Activated CD4-positive, alpha-beta T cell treated with anti-CD3 and anti-CD28 coated beads, Interleukin-2, amount 10 ng/mL, durations not matched to agents 24 days and 14 days (primary cell): ENCODE measurements around the gene GDF2. TPM values are rescaled to one million over a fixed set of nuclear protein-coding genes. Genes with fewer than 3 reads are reported as not detected.

Experiments
- DNase-seq: peaks from one replicate; pipeline ENCODE4 v3.0.0; 2022
- H3K27ac Mint-ChIP-seq: one replicate; pipeline ENCODE4 v1.8.0; 2022; ENCODE audit warnings: mild to moderate bottlenecking, mixed read lengths
- H3K27me3 Mint-ChIP-seq: one replicate; pipeline ENCODE4 v1.8.0; 2022; ENCODE audit warnings: mixed read lengths
- H3K36me3 Mint-ChIP-seq: one replicate; pipeline ENCODE4 v1.8.0; 2022; ENCODE audit warnings: low read depth, mild to moderate bottlenecking, mixed read lengths
- H3K4me1 Mint-ChIP-seq: one replicate; pipeline ENCODE4 v1.8.0; 2021; ENCODE audit warnings: mixed read lengths
- H3K4me3 Mint-ChIP-seq: one replicate; pipeline ENCODE4 v1.8.0; 2022; ENCODE audit warnings: mild to moderate bottlenecking, moderate library complexity, mixed read lengths
- H3K9me3 Mint-ChIP-seq: one replicate; pipeline ENCODE4 v1.8.0; 2021; ENCODE audit warnings: mixed read lengths
- intact Hi-C: fragments of 100-400 bp; cut with micrococcal nuclease; formaldehyde crosslinking; loops from one replicate; pipeline ENCODE4 v1.15.1; 2023
- total RNA-seq: library from RNA; stranded (reverse); gene quantifications from 2 replicates; pipeline ENCODE4 v1.2.3, GENCODE V29; 2022

Gene GDF2
- total RNA-seq, 1 donor from 2014 or later, result not detected

- DNase-seq, result no peak
Observed at GRCh38 chr10:47339186-47339735, 17.0 kb downstream of the GDF2 start.

GRCh38 chr10:47339759-47340607, 17.7 kb downstream of the GDF2 start:
- H3K27me3 Mint-ChIP-seq, result peaks cover 9% of the 10 kb centered on the region
- DNase-seq, result no peak
- no peak overlapping the region for H3K27ac Mint-ChIP-seq
- H3K36me3 Mint-ChIP-seq, result no peaks in the 10 kb centered on the region
- H3K4me1 Mint-ChIP-seq, result no peaks in the 10 kb centered on the region
- no peaks in the 10 kb centered on the region for H3K9me3 Mint-ChIP-seq
- intact Hi-C loops, result loop anchor here (1.0 kb wide), 2 partner anchors 293 to 316 kb away; no protein-coding TSS in a partner anchor
- H3K4me3 Mint-ChIP-seq, result no peak overlapping the region

More at GRCh38 chr10:47339186-47339735, 17.0 kb downstream of the GDF2 start:
- H3K9me3 Mint-ChIP-seq, result no peaks in the 10 kb centered on the region
- H3K27ac Mint-ChIP-seq, result no peak overlapping the region
- intact Hi-C loops, result no loop called here
- H3K4me3 Mint-ChIP-seq, result no peak overlapping the region
- peaks cover 9% of the 10 kb centered on the region for H3K27me3 Mint-ChIP-seq
- H3K36me3 Mint-ChIP-seq, result no peaks in the 10 kb centered on the region
- H3K4me1 Mint-ChIP-seq, result no peaks in the 10 kb centered on the region

GRCh38 chr10:47340608-47341170, 18.4 kb downstream of the GDF2 start:
- Mint-ChIP-seq H3K27me3 (peaks cover 10% of the 10 kb centered on the region), H3K27ac (no peak overlapping the region), H3K4me1 (no peaks in the 10 kb centered on the region), H3K36me3 (no peaks in the 10 kb centered on the region), H3K9me3 (no peaks in the 10 kb centered on the region), H3K4me3 (no peak overlapping the region)
- intact Hi-C loops, result loop anchor here (1.0 kb wide), 2 partner anchors 293 to 316 kb away; no protein-coding TSS in a partner anchor
- DNase-seq, result peak; percentile 90

GRCh38 chr10:47344996-47345870, 23.0 kb downstream of the GDF2 start:
- Mint-ChIP-seq H3K27ac (no peak overlapping the region), H3K4me3 (no peak overlapping the region), H3K27me3 (peaks cover 4% of the 10 kb centered on the region), H3K4me1 (no peaks in the 10 kb centered on the region), H3K9me3 (no peaks in the 10 kb centered on the region), H3K36me3 (no peaks in the 10 kb centered on the region)
- intact Hi-C loops, result no loop called here
- no peak for DNase-seq

DNA sequence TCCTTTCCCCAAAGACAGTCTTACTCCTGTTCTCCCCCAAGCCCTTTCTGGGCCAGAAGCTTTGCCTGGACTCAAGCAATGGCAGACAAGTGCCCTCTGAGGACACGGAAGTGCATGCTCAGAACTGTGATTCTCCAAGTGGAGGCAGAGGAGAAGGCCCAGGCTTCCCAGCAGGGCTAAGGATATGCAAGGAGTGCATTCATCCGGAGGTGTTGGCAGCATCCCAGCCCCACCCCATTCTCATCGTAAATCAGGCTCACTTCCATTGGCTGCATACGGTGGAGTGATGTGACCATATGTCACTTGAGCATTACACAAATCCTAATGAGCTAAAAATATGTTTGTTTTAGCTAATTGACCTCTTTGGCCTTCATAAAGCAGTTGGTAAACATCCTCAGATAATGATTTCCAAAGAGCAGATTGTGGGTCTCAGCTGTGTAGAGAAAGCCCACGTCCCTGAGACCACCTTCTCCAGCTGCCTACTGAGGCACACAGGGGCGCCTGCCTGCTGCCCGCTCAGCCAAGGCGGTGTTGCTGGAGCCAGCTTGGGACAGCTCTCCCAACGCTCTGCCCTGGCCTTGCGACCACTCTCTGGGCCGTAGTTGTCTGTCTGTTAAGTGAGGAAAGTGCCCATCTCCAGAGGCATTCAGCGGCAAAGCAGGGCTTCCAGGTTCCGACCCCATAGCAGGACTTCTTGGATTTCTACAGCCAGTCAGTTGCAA, 24.5 kb downstream of the GDF2 start:
- intact Hi-C loops, result no loop called here
- Mint-ChIP-seq H3K36me3 (no peaks in the 10 kb centered on the region), H3K27me3 (peaks cover 2% of the 10 kb centered on the region), H3K4me1 (no peaks in the 10 kb centered on the region), H3K27ac (no peak overlapping the region), H3K9me3 (no peaks in the 10 kb centered on the region), H3K4me3 (no peak overlapping the region)
- no peak for DNase-seq

DNA sequence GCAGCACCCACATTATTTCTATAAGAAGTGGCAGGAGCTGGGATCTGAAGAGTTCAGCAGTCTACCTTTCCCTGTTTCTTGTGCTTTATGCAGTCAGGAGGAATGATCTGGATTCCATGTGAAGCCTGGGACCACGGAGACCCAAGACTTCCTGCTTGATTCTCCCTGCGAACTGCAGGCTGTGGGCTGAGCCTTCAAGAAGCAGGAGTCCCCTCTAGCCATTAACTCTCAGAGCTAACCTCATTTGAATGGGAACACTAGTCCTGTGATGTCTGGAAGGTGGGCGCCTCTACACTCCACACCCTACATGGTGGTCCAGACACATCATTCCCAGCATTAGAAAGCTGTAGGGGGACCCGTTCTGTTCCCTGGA, 25.0 kb downstream of the GDF2 start:
- DNase-seq, result no peak
- H3K36me3 Mint-ChIP-seq, result no peaks in the 10 kb centered on the region
- no peak overlapping the region for H3K4me3 Mint-ChIP-seq
- peaks cover 2% of the 10 kb centered on the region for H3K27me3 Mint-ChIP-seq
- no peaks in the 10 kb centered on the region for H3K9me3 Mint-ChIP-seq
- H3K4me1 Mint-ChIP-seq, result no peaks in the 10 kb centered on the region
- no peak overlapping the region for H3K27ac Mint-ChIP-seq
- intact Hi-C loops, result no loop called here

GRCh38 chr10:47348138-47348651, 25.9 kb downstream of the GDF2 start, which contains the start of gene RBP3:
Gene RBP3 (plus strand): TSS chr10:47348363. CDS start chr10:47348485, 122 bp downstream.
- H3K4me1 Mint-ChIP-seq, result no peaks in the 10 kb centered on the region
- intact Hi-C loops, result no loop called here
- H3K27ac Mint-ChIP-seq, result no peak within 1 kb of the TSS

GRCh38 chr10:47348661-47349470, 26.6 kb downstream of the GDF2 start:
- Mint-ChIP-seq H3K36me3 (no peaks in the 10 kb centered on the region), H3K4me3 (no peak overlapping the region)

More at GRCh38 chr10:47348138-47348651, 25.9 kb downstream of the GDF2 start, which contains the start of gene RBP3:
- peaks cover 2% of the 10 kb centered on the region for H3K27me3 Mint-ChIP-seq
- no peaks in the 10 kb centered on the region for H3K36me3 Mint-ChIP-seq
- DNase-seq, result no peak
- no peak within 1 kb of the TSS for H3K4me3 Mint-ChIP-seq
- H3K9me3 Mint-ChIP-seq, result no peaks in the 10 kb centered on the region

GRCh38 chr10:47349516-47349915, 27.3 kb downstream of the GDF2 start:
- no peak for DNase-seq
- Mint-ChIP-seq H3K4me1 (no peaks in the 10 kb centered on the region), H3K4me3 (no peak overlapping the region), H3K9me3 (no peaks in the 10 kb centered on the region), H3K27me3 (peaks cover 2% of the 10 kb centered on the region), H3K36me3 (no peaks in the 10 kb centered on the region), H3K27ac (no peak overlapping the region)
- intact Hi-C loops, result no loop called here

More at GRCh38 chr10:47348661-47349470, 26.6 kb downstream of the GDF2 start:
- H3K9me3 Mint-ChIP-seq, result no peaks in the 10 kb centered on the region
- intact Hi-C loops, result no loop called here
- no peaks in the 10 kb centered on the region for H3K4me1 Mint-ChIP-seq
- H3K27ac Mint-ChIP-seq, result no peak overlapping the region
- no peak for DNase-seq
- peaks cover 2% of the 10 kb centered on the region for H3K27me3 Mint-ChIP-seq

GRCh38 chr10:47349941-47350371, 27.7 kb downstream of the GDF2 start:
- no peak overlapping the region for H3K4me3 Mint-ChIP-seq
- no peaks in the 10 kb centered on the region for H3K9me3 Mint-ChIP-seq
- no peak for DNase-seq
- H3K36me3 Mint-ChIP-seq, result no peaks in the 10 kb centered on the region
- intact Hi-C loops, result no loop called here
- H3K27me3 Mint-ChIP-seq, result peaks cover 2% of the 10 kb centered on the region
- H3K4me1 Mint-ChIP-seq, result no peaks in the 10 kb centered on the region
- no peak overlapping the region for H3K27ac Mint-ChIP-seq

GRCh38 chr10:47350671-47351640, 28.7 kb downstream of the GDF2 start:
- Mint-ChIP-seq H3K27ac (no peak overlapping the region), H3K9me3 (no peaks in the 10 kb centered on the region), H3K4me1 (no peaks in the 10 kb centered on the region), H3K4me3 (no peak overlapping the region), H3K27me3 (no peaks in the 10 kb centered on the region), H3K36me3 (no peaks in the 10 kb centered on the region)
- no peak for DNase-seq
- intact Hi-C loops, result no loop called here
